Stimulated activated CD4-positive, alpha-beta T cell treated with anti-CD3 and anti-CD28 coated beads, Interleukin-1b, Interleukin-23, amount 100 ng/mL, for 24 hours (primary cell): ENCODE measurements around the gene PDPR.
"Not testable (repeated sequence)": the region's sequence is repeated elsewhere in the genome, so short reads cannot be mapped to it uniquely, and the experiment has no call there.

Experiments
- DNase-seq, 4 experiments: peaks; one replicate each; pipeline ENCODE4 v3.0.0-alpha.2; 2020; ENCODE audit warnings: low read depth in 4 of 4, low spot score in 1 of 4

PDPR gene

GRCh38 chr16:70127706-70128105, 13.6 kb downstream of the PDPR start:
- DNase-seq: not testable (repeated sequence)

GRCh38 chr16:70128844-70129243, 14.7 kb downstream of the PDPR start:
- not testable (repeated sequence) for DNase-seq

- not testable (repeated sequence) for DNase-seq
These were observed 21.7 kb downstream of the PDPR start for GRCh38 chr16:70135796-70136195.

GRCh38 chr16:70136595-70136994, 22.5 kb downstream of the PDPR start:
- not testable (repeated sequence) for DNase-seq

- DNase-seq: not testable (repeated sequence)
These were observed 28.6 kb downstream of the PDPR start for GRCh38 chr16:70142739-70143138.

GRCh38 chr16:70143231-70143895, 29.2 kb downstream of the PDPR start:
- not testable (repeated sequence) for DNase-seq

GRCh38 chr16:70147853-70148252, 33.7 kb downstream of the PDPR start:
- DNase-seq: not testable (repeated sequence)

GRCh38 chr16:70148453-70148852, 34.3 kb downstream of the PDPR start:
- not testable (repeated sequence) for DNase-seq

- DNase-seq: not testable (repeated sequence)
These were observed 35.2 kb downstream of the PDPR start for GRCh38 chr16:70149296-70149695.

GRCh38 chr16:70151391-70151790, 37.3 kb downstream of the PDPR start:
- no peak for DNase-seq

GRCh38 chr16:70151941-70152509, 37.9 kb downstream of the PDPR start:
- DNase-seq: no peak

GRCh38 chr16:70152578-70153302, 38.6 kb downstream of the PDPR start:
- no peak for DNase-seq

- not testable (repeated sequence) for DNase-seq
These were observed 40.6 kb downstream of the PDPR start for GRCh38 chr16:70154736-70155135.

GRCh38 chr16:70156207-70156978, 42.3 kb downstream of the PDPR start:
- DNase-seq: no peak

- DNase-seq: no peak
These were observed 43.0 kb downstream of the PDPR start for GRCh38 chr16:70157105-70157476.

- DNase-seq: no peak
These were observed 43.5 kb downstream of the PDPR start for GRCh38 chr16:70157477-70158260.

- DNase-seq: no peak
These were observed 44.3 kb downstream of the PDPR start for GRCh38 chr16:70158261-70158939.

GRCh38 chr16:70159355-70160348, 45.5 kb downstream of the PDPR start:
- DNase-seq: no peak

- DNase-seq: no peak
These were observed 46.3 kb downstream of the PDPR start for GRCh38 chr16:70160388-70160787.
